HepG2 (cell line): ENCODE results near the gene CNPPD1. TPM values are rescaled to one million over a fixed set of nuclear protein-coding genes. Genes with fewer than 3 reads are reported as not detected.

Experiments used
- CCAR2 ChIP-seq: fragments of 200-400 bp; formaldehyde crosslinking; optimal IDR thresholded peaks from 2 replicates; pipeline ENCODE3; 2018; ENCODE audit warnings: low read depth, mild to moderate bottlenecking, low read length, moderate library complexity
- JUND ChIP-seq: sonication (generic); formaldehyde crosslinking; IDR thresholded peaks from 2 replicates; pipeline ENCODE4 v1.8.0; 2022; ENCODE audit warnings: mild to moderate bottlenecking, missing genetic modification reagents
- KAT7 ChIP-seq: IDR thresholded peaks from 2 replicates; pipeline ENCODE4 v1.6.1; 2018; ENCODE audit warnings: borderline replicate concordance, missing compliant biosample characterization
- NKX3-1 ChIP-seq: sonication (generic); formaldehyde crosslinking; IDR thresholded peaks from 2 replicates; pipeline ENCODE4 v1.5.0; 2020; ENCODE audit warnings: missing genetic modification reagents
- REXO4 ChIP-seq: sonication (generic); formaldehyde crosslinking; IDR thresholded peaks from 2 replicates; pipeline ENCODE4 v1.8.0; 2022; ENCODE audit warnings: missing genetic modification reagents, mild to moderate bottlenecking, borderline replicate concordance
- TRIM22 ChIP-seq: fragments of 450-650 bp; IDR thresholded peaks from 2 replicates; pipeline ENCODE4 v1.6.1; 2017
- ZBTB42 ChIP-seq: sonication (generic); formaldehyde crosslinking; IDR thresholded peaks from 2 replicates; pipeline ENCODE4 v1.5.0; 2020; ENCODE audit warnings: mild to moderate bottlenecking, missing genetic modification reagents
- ZMYM2 ChIP-seq: sonication (generic); formaldehyde crosslinking; IDR thresholded peaks from 2 replicates; pipeline ENCODE4 v1.8.0; 2022; ENCODE audit warnings: mild to moderate bottlenecking, missing genetic modification reagents
- ZNF205 ChIP-seq: IDR thresholded peaks from 2 replicates; pipeline ENCODE4 v1.6.1; 2018; ENCODE audit warnings: missing biosample characterization, missing genetic modification reagents
- ZNF572 ChIP-seq: sonication (generic); formaldehyde crosslinking; IDR thresholded peaks from 2 replicates; pipeline ENCODE4 v1.5.1; 2020; ENCODE audit warnings: mild to moderate bottlenecking, missing genetic modification reagents
- ZNF597 ChIP-seq: sonication (generic); formaldehyde crosslinking; IDR thresholded peaks from 2 replicates; pipeline ENCODE4 v1.5.0; 2020; ENCODE audit warnings: missing genetic modification reagents
- ZZZ3 ChIP-seq: sonication (generic); formaldehyde crosslinking; IDR thresholded peaks from 2 replicates; pipeline ENCODE4 v1.4.0; 2020; ENCODE audit warnings: missing genetic modification reagents, mild to moderate bottlenecking, borderline replicate concordance
- polyA plus RNA-seq, 8 experiments: library from polyadenylated mRNA; depleted of rRNA in 3 of 8; stranded (reverse) in 7 of 8; unstranded in 1 of 8; fragments of >200 nt; fragmentation: Illumina TruSeq in 4 of 8; extraction: Trizol in 4 of 8; gene quantifications; 2 replicates each; pipeline versions ENCODE4 v1.2.1 to v1.2.3, GENCODE V29; 2011 to 2016; ENCODE audit warnings: low read depth in 4 of 8, missing spikeins in 1 of 8, mixed read lengths in 1 of 8; ENCODE audit not compliant: insufficient read depth in 1 of 8
- total RNA-seq, 5 experiments: library from RNA; depleted of rRNA; stranded (reverse); fragments of >200 nt; fragmentation: Illumina TruSeq; extraction: Trizol; gene quantifications; 2 replicates each; pipeline ENCODE4 v1.2.3, GENCODE V29; 2016; ENCODE audit warnings: low read depth in 1 of 5
- TF ChIP-seq, protein P1 (sequence below): IDR thresholded peaks from 2 replicates; pipeline ENCODE4 v1.4.0; 2020; ENCODE audit warnings: mild to moderate bottlenecking, missing genetic modification reagents
- TF ChIP-seq, protein P2 (sequence below): IDR thresholded peaks from 2 replicates; pipeline ENCODE4 v1.6.1; 2016
- TF ChIP-seq, protein P3 (sequence below): IDR thresholded peaks from 2 replicates; pipeline ENCODE4 v1.6.1; 2016; ENCODE audit warnings: low read depth, missing genetic modification reagents, missing compliant biosample characterization

CNPPD1 gene
- total and polyA plus RNA-seq, 2 of the 13 experiments (the other 11 are each of a cell fraction or from before 2014, with no cell fraction given), result 35.5 to 49.4 TPM

GRCh38 chr2:219206328-219207133 lies 29.8 kb upstream of the CNPPD1 start, which contains the start of gene ZFAND2B (continued):
- TF ChIP-seq, protein P1, sequence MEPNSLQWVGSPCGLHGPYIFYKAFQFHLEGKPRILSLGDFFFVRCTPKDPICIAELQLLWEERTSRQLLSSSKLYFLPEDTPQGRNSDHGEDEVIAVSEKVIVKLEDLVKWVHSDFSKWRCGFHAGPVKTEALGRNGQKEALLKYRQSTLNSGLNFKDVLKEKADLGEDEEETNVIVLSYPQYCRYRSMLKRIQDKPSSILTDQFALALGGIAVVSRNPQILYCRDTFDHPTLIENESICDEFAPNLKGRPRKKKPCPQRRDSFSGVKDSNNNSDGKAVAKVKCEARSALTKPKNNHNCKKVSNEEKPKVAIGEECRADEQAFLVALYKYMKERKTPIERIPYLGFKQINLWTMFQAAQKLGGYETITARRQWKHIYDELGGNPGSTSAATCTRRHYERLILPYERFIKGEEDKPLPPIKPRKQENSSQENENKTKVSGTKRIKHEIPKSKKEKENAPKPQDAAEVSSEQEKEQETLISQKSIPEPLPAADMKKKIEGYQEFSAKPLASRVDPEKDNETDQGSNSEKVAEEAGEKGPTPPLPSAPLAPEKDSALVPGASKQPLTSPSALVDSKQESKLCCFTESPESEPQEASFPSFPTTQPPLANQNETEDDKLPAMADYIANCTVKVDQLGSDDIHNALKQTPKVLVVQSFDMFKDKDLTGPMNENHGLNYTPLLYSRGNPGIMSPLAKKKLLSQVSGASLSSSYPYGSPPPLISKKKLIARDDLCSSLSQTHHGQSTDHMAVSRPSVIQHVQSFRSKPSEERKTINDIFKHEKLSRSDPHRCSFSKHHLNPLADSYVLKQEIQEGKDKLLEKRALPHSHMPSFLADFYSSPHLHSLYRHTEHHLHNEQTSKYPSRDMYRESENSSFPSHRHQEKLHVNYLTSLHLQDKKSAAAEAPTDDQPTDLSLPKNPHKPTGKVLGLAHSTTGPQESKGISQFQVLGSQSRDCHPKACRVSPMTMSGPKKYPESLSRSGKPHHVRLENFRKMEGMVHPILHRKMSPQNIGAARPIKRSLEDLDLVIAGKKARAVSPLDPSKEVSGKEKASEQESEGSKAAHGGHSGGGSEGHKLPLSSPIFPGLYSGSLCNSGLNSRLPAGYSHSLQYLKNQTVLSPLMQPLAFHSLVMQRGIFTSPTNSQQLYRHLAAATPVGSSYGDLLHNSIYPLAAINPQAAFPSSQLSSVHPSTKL (CRISPR knock-in tag), result no peak; the same call in none of the 2 replicates
- TF ChIP-seq ZNF205 (CRISPR knock-in tag) (0 out of 2 replicates have a peak, but pooled peaks have one; percentile 28), JUND (0 out of 2 replicates have a peak, but pooled peaks have one; percentile 68), REXO4 (CRISPR knock-in tag) (no peak), ZZZ3 (CRISPR knock-in tag) (no peak), TRIM22 (no peak), NKX3-1 (CRISPR knock-in tag) (no peak), CCAR2 (no peak), ZNF572 (CRISPR knock-in tag) (0 out of 2 replicates have a peak, but pooled peaks have one; percentile 33), ZNF597 (CRISPR knock-in tag) (no peak), ZBTB42 (no peak), KAT7 (no peak; the same call in 1 of the 2 replicates), ZMYM2 (CRISPR knock-in tag) (no peak)
- TF ChIP-seq, protein P2, sequence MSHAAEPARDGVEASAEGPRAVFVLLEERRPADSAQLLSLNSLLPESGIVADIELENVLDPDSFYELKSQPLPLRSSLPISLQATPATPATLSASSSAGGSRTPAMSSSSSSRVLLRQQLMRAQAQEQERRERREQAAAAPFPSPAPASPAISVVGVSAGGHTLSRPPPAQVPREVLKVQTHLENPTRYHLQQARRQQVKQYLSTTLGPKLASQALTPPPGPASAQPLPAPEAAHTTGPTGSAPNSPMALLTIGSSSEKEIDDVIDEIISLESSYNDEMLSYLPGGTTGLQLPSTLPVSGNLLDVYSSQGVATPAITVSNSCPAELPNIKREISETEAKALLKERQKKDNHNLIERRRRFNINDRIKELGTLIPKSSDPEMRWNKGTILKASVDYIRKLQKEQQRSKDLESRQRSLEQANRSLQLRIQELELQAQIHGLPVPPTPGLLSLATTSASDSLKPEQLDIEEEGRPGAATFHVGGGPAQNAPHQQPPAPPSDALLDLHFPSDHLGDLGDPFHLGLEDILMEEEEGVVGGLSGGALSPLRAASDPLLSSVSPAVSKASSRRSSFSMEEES (CRISPR knock-in tag), result peak; percentile 19; the same call in 1 of the 2 replicates
- TF ChIP-seq, protein P3, sequence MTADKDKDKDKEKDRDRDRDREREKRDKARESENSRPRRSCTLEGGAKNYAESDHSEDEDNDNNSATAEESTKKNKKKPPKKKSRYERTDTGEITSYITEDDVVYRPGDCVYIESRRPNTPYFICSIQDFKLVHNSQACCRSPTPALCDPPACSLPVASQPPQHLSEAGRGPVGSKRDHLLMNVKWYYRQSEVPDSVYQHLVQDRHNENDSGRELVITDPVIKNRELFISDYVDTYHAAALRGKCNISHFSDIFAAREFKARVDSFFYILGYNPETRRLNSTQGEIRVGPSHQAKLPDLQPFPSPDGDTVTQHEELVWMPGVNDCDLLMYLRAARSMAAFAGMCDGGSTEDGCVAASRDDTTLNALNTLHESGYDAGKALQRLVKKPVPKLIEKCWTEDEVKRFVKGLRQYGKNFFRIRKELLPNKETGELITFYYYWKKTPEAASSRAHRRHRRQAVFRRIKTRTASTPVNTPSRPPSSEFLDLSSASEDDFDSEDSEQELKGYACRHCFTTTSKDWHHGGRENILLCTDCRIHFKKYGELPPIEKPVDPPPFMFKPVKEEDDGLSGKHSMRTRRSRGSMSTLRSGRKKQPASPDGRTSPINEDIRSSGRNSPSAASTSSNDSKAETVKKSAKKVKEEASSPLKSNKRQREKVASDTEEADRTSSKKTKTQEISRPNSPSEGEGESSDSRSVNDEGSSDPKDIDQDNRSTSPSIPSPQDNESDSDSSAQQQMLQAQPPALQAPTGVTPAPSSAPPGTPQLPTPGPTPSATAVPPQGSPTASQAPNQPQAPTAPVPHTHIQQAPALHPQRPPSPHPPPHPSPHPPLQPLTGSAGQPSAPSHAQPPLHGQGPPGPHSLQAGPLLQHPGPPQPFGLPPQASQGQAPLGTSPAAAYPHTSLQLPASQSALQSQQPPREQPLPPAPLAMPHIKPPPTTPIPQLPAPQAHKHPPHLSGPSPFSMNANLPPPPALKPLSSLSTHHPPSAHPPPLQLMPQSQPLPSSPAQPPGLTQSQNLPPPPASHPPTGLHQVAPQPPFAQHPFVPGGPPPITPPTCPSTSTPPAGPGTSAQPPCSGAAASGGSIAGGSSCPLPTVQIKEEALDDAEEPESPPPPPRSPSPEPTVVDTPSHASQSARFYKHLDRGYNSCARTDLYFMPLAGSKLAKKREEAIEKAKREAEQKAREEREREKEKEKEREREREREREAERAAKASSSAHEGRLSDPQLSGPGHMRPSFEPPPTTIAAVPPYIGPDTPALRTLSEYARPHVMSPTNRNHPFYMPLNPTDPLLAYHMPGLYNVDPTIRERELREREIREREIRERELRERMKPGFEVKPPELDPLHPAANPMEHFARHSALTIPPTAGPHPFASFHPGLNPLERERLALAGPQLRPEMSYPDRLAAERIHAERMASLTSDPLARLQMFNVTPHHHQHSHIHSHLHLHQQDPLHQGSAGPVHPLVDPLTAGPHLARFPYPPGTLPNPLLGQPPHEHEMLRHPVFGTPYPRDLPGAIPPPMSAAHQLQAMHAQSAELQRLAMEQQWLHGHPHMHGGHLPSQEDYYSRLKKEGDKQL, result no peak; the same call in 1 of the 2 replicates
